HG02610 (cell line): ENCODE measurements around the gene PLA2G5.

Experiments
- ATAC-seq: cut with Tn5 transposase; IDR thresholded peaks from one replicate; pipeline ENCODE4 v1.9.1; 2021; ENCODE audit warnings: mild to moderate bottlenecking, moderate library complexity; ENCODE audit not compliant: unreplicated experiment

Gene PLA2G5

GRCh38 chr1:20063861-20064292 lies 6.1 kb upstream of the PLA2G5 start:
- no peak for ATAC-seq

- ATAC-seq: no peak
Observed at GRCh38 chr1:20068722-20069121, 1.3 kb upstream of the PLA2G5 start.

GRCh38 chr1:20070357-20070756 lies 363 bp downstream of the PLA2G5 start:
- ATAC-seq: no peak

GRCh38 chr1:20071416-20071815 lies 1.4 kb downstream of the PLA2G5 start:
- ATAC-seq: no peak

- no peak for ATAC-seq
Observed at GRCh38 chr1:20072771-20073170, 2.8 kb downstream of the PLA2G5 start.

- no peak for ATAC-seq
Observed at GRCh38 chr1:20073256-20073655, 3.3 kb downstream of the PLA2G5 start.

- ATAC-seq: no peak
Observed at GRCh38 chr1:20074055-20074724, 4.2 kb downstream of the PLA2G5 start.

- no peak for ATAC-seq
Observed at GRCh38 chr1:20074725-20075171, 4.8 kb downstream of the PLA2G5 start.

- ATAC-seq: no peak
Observed at GRCh38 chr1:20075345-20075744, 5.4 kb downstream of the PLA2G5 start.

GRCh38 chr1:20076223-20076622 lies 6.2 kb downstream of the PLA2G5 start:
- no peak for ATAC-seq

GRCh38 chr1:20076710-20077461 lies 6.9 kb downstream of the PLA2G5 start:
- no peak for ATAC-seq

GRCh38 chr1:20078171-20078651 lies 8.2 kb downstream of the PLA2G5 start:
- no peak for ATAC-seq

GRCh38 chr1:20078711-20079110 lies 8.7 kb downstream of the PLA2G5 start:
- ATAC-seq: no peak

GRCh38 chr1:20079661-20080305 lies 9.8 kb downstream of the PLA2G5 start:
- no peak for ATAC-seq

GRCh38 chr1:20080441-20081352 lies 10.7 kb downstream of the PLA2G5 start:
- no peak for ATAC-seq

- no peak for ATAC-seq
Observed at GRCh38 chr1:20081353-20081810, 11.4 kb downstream of the PLA2G5 start.

- no peak for ATAC-seq
Observed at GRCh38 chr1:20082772-20083171, 12.8 kb downstream of the PLA2G5 start.

- ATAC-seq: no peak
Observed at GRCh38 chr1:20083178-20083944, 13.4 kb downstream of the PLA2G5 start.

GRCh38 chr1:20086800-20087199 lies 16.8 kb downstream of the PLA2G5 start:
- no peak for ATAC-seq

GRCh38 chr1:20087668-20088067 lies 17.7 kb downstream of the PLA2G5 start:
- ATAC-seq: no peak
